NB4 (cell line): ENCODE measurements around the gene GTF2H4.

Source experiments
- POLR2A ChIP-seq: IDR thresholded peaks from 2 replicates; pipeline ENCODE4 v1.6.1; 2011; ENCODE audit warnings: mild to moderate bottlenecking; ENCODE audit not compliant: insufficient read length; ENCODE audit errors: extremely low read depth
- TF ChIP-seq, protein P1 (sequence below): IDR thresholded peaks from one replicate; pipeline ENCODE4 v1.5.1; 2012; ENCODE audit warnings: low read depth, low read length
- TF ChIP-seq, protein P2 (sequence below): IDR thresholded peaks from 2 replicates; pipeline ENCODE4 v1.6.1; 2011; ENCODE audit warnings: low read depth, low read length

DNA sequence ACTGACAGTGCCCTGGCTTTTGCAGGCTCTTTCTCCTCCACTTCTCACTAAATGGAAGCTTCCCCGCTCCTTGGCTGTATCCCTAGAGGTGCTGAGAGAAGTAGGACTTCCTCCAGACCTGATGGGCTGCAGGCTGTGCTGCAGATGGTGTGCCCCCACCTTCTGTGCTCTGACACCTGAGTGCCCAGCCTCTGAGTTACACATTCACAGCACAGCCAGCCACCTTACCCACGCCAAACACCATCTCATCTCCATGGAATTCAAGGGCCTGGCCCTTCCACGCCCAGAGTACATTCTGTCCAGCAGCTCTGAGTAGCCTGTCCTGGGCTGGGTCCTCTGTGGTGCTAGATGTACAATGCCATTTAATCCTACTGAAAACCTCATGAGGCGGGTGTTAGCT is 18.6 kb downstream of the GTF2H4 start:
- TF ChIP-seq, protein P1, sequence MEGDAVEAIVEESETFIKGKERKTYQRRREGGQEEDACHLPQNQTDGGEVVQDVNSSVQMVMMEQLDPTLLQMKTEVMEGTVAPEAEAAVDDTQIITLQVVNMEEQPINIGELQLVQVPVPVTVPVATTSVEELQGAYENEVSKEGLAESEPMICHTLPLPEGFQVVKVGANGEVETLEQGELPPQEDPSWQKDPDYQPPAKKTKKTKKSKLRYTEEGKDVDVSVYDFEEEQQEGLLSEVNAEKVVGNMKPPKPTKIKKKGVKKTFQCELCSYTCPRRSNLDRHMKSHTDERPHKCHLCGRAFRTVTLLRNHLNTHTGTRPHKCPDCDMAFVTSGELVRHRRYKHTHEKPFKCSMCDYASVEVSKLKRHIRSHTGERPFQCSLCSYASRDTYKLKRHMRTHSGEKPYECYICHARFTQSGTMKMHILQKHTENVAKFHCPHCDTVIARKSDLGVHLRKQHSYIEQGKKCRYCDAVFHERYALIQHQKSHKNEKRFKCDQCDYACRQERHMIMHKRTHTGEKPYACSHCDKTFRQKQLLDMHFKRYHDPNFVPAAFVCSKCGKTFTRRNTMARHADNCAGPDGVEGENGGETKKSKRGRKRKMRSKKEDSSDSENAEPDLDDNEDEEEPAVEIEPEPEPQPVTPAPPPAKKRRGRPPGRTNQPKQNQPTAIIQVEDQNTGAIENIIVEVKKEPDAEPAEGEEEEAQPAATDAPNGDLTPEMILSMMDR: no peak
- TF ChIP-seq POLR2A: no peak
- TF ChIP-seq, protein P2, sequence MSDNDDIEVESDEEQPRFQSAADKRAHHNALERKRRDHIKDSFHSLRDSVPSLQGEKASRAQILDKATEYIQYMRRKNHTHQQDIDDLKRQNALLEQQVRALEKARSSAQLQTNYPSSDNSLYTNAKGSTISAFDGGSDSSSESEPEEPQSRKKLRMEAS: no peak
